H1 (cell line): ENCODE measurements around the gene C19orf85.

ENCODE experiments used
- ATF3 ChIP-seq: IDR thresholded peaks from 2 replicates; pipeline ENCODE4 v1.6.1; 2011; ENCODE audit warnings: low read depth, mild to moderate bottlenecking, low read length; ENCODE audit not compliant: insufficient read depth
- BRCA1 ChIP-seq: IDR thresholded peaks from 2 replicates; pipeline ENCODE4 v1.6.1; 2012; ENCODE audit warnings: low read depth, low read length, improper control_type of control experiment
- CTCF ChIP-seq, 3 experiments: IDR thresholded peaks; 1 replicate in 2 of 3; 2 replicates in 1 of 3; pipeline versions ENCODE4 v1.5.1 to v1.6.1; 2011; ENCODE audit warnings: low read length in 3 of 3, mild to moderate bottlenecking in 3 of 3, inconsistent platforms in 2 of 3, low read depth in 1 of 3, moderate library complexity in 1 of 3; ENCODE audit not compliant: insufficient read depth in 1 of 3; ENCODE audit errors: control extremely low read depth in 1 of 3
- GABPA ChIP-seq: IDR thresholded peaks from 2 replicates; pipeline ENCODE4 v1.6.1; 2011; ENCODE audit warnings: mild to moderate bottlenecking, low read length, moderate library complexity, borderline replicate concordance; ENCODE audit not compliant: insufficient read depth
- POLR2A ChIP-seq, 2 experiments: IDR thresholded peaks; 1 replicate in 1 of 2; 2 replicates in 1 of 2; pipeline ENCODE4 v1.6.1; 2011; ENCODE audit warnings: low read depth in 2 of 2, low read length in 2 of 2, mild to moderate bottlenecking in 2 of 2; ENCODE audit errors: control extremely low read depth in 1 of 2
- RAD21 ChIP-seq, 2 experiments: IDR thresholded peaks in 1 of 2; conservative IDR thresholded peaks in 1 of 2; 2 replicates each; pipeline ENCODE4 v1.6.1; 2011; ENCODE audit warnings: low read depth in 2 of 2, low read length in 2 of 2, improper control_type of control experiment in 1 of 2, inconsistent platforms in 1 of 2, mild to moderate bottlenecking in 1 of 2, moderate library complexity in 1 of 2
- RFX5 ChIP-seq: IDR thresholded peaks from 2 replicates; pipeline ENCODE4 v1.6.1; 2011; ENCODE audit warnings: low read depth, low read length, improper control_type of control experiment, borderline replicate concordance
- USF2 ChIP-seq: IDR thresholded peaks from 2 replicates; pipeline ENCODE4 v1.6.1; 2011; ENCODE audit warnings: low read length, improper control_type of control experiment

GRCh38 chr19:55461974-55462626, 2.5 kb downstream of the C19orf85 start:
- no peak for TF ChIP-seq CTCF (IDR thresholded peaks at IDR 0.05; ENCODE audit: control extremely low read depth in 1 of 3, insufficient read depth in 1 of 3, low read depth in 1 of 3, low read length in 3 of 3)
- TF ChIP-seq GABPA: no peak
- TF ChIP-seq ATF3: no peak
- TF ChIP-seq BRCA1: no peak
- TF ChIP-seq RAD21 (IDR thresholded peaks at IDR 0.05 in 1 of 2, conservative IDR thresholded peaks at IDR 0.05 in 1 of 2; ENCODE audit: low read depth in 2 of 2, low read length in 2 of 2): no peak
- TF ChIP-seq USF2: no peak
- TF ChIP-seq POLR2A (IDR thresholded peaks at IDR 0.05; ENCODE audit: control extremely low read depth in 1 of 2, low read depth in 2 of 2, low read length in 2 of 2): no peak
- no peak for TF ChIP-seq RFX5
